Lower leg skin (tissue), 3 donors: ENCODE data around the gene FAM25A.
"Not testable (repeated sequence)": the region's sequence is repeated elsewhere in the genome, so short reads cannot be mapped to it uniquely, and the experiment has no call there.

Experiments
- POLR2A ChIP-seq, 2 donors: fragments of 450-650 bp; IDR thresholded peaks; one replicate each; pipeline ENCODE4 v1.6.1; 2016 to 2017; ENCODE audit warnings: antibody characterized with exemption in 2 of 2, mild to moderate bottlenecking in 1 of 2, moderate library complexity in 1 of 2
- TF ChIP-seq, protein P1 (sequence below), 3 donors: fragments of 450-650 bp; IDR thresholded peaks; one replicate each; pipeline ENCODE4 v1.5.1; 2016; ENCODE audit warnings: antibody characterized with exemption in 3 of 3, mild to moderate bottlenecking in 3 of 3, moderate library complexity in 2 of 3

DNA sequence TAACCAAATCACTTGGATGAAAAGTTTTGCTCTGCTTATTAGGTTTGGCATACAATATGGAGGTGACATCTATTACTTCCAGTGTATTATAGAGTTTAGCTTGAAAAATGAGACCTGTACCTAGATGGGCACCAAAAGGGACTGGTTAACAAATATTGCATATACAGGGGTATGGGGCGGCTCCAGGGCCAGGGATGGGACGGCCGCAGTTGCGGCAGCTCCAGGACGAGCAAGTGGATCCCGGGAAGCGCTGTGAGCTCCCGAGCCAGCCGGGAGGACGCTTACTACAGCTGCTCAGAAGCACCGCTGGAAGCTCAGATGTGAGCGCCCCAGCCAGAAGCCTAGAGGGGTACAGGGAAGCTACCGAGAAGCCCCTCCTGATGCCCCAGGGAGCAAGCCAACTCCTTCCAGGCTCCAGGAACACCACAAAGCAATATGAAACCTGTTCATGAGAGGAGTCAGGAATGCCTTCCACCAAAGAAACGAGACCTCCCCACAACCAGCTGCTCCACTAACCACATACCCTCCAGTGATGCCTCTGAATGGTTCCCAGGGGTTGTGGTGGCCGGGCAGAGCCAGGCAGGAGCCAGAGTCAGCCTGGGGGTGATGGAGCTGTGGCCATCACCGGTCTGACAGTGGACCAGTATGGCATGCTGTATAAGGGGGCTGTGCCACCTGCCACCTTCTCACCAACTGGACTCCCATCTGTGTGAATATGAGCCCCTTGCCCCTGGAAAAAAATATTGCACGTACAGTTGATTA is 6.8 kb downstream of the FAM25A start:
- not testable (repeated sequence) for TF ChIP-seq POLR2A (IDR thresholded peaks at IDR 0.05)
- TF ChIP-seq, protein P1, sequence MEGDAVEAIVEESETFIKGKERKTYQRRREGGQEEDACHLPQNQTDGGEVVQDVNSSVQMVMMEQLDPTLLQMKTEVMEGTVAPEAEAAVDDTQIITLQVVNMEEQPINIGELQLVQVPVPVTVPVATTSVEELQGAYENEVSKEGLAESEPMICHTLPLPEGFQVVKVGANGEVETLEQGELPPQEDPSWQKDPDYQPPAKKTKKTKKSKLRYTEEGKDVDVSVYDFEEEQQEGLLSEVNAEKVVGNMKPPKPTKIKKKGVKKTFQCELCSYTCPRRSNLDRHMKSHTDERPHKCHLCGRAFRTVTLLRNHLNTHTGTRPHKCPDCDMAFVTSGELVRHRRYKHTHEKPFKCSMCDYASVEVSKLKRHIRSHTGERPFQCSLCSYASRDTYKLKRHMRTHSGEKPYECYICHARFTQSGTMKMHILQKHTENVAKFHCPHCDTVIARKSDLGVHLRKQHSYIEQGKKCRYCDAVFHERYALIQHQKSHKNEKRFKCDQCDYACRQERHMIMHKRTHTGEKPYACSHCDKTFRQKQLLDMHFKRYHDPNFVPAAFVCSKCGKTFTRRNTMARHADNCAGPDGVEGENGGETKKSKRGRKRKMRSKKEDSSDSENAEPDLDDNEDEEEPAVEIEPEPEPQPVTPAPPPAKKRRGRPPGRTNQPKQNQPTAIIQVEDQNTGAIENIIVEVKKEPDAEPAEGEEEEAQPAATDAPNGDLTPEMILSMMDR (IDR thresholded peaks at IDR 0.05) = not testable (repeated sequence)
